GM18909 (cell line): ENCODE data around the gene MIEN1.
"Not testable (repeated sequence)": the region's sequence is repeated elsewhere in the genome, so short reads cannot be mapped to it uniquely, and the experiment has no call there.

Source experiments
- ATAC-seq: cut with Tn5 transposase; IDR thresholded peaks from one replicate; pipeline ENCODE4 v1.9.1; 2021; ENCODE audit warnings: mild to moderate bottlenecking; ENCODE audit not compliant: unreplicated experiment, poor library complexity

MIEN1 gene

GRCh38 chr17:39719563-39720355 lies 10.6 kb downstream of the MIEN1 start:
- ATAC-seq = no peak

- ATAC-seq = no peak
Measured at GRCh38 chr17:39717660-39718059, 12.7 kb downstream of the MIEN1 start.

- ATAC-seq = no peak
Measured at GRCh38 chr17:39716879-39717536, 13.3 kb downstream of the MIEN1 start.

DNA sequence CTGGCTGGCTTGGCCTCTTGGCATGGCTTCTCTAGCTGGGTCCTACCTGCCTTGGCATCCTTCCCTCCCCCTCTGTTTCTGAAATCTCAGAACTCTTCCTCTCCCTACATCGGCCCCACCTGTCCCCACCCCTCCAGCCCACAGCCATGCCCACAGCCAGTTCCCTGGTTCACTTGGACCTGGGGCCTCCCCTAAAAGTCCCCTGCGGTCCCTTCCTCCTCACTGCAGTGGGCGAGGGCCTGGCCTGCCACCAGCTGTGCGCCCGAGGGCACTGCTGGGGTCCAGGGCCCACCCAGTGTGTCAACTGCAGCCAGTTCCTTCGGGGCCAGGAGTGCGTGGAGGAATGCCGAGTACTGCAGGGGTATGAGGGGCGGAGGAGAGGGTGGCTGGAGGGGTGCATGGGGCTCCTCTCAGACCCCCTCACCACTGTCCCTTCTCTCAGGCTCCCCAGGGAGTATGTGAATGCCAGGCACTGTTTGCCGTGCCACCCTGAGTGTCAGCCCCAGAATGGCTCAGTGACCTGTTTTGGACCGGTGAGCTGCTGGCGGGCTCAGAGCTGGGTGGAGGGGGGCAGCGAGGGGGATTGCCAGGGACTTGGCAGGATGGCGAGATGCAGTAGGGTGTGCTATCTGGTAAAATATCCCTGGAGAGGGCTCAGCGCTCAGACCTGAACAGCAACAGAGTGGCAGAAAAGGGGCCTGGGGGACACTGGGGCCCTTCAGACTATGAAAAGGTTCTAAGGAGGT lies 14.1 kb downstream of the MIEN1 start:
- ATAC-seq = no peak

GRCh38 chr17:39715375-39716072 lies 14.8 kb downstream of the MIEN1 start:
- ATAC-seq = no peak

- ATAC-seq = no peak
Measured at GRCh38 chr17:39714234-39714633, 16.1 kb downstream of the MIEN1 start.

DNA sequence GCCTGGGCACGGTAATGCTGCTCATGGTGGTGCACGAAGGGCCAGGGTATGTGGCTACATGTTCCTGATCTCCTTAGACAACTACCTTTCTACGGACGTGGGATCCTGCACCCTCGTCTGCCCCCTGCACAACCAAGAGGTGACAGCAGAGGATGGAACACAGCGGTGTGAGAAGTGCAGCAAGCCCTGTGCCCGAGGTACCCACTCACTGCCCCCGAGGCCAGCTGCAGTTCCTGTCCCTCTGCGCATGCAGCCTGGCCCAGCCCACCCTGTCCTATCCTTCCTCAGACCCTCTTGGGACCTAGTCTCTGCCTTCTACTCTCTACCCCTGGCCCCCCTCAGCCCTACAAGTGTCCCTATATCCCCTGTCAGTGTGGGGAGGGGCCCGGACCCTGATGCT lies 18.5 kb downstream of the MIEN1 start:
- ATAC-seq = no peak

DNA sequence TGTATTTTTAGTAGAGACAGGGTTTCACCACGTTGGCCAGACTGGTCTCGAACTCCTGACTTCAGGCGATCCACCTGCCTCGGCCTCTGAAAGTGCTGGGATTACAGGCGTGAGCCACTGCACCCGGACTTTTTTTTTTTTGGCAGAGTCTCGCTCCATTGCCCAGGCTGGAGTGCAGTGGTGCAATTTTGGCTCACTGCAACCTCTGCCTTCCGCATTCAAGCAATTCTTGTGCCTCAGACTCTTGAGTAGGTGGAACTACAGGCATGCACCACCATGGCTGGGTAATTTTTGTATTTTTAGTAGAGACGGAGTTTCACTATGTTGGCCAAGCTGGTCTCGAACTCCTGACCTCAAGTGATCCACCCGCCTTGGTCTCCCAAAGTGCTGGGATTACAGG lies 19.3 kb downstream of the MIEN1 start:
- ATAC-seq = not testable (repeated sequence)

DNA sequence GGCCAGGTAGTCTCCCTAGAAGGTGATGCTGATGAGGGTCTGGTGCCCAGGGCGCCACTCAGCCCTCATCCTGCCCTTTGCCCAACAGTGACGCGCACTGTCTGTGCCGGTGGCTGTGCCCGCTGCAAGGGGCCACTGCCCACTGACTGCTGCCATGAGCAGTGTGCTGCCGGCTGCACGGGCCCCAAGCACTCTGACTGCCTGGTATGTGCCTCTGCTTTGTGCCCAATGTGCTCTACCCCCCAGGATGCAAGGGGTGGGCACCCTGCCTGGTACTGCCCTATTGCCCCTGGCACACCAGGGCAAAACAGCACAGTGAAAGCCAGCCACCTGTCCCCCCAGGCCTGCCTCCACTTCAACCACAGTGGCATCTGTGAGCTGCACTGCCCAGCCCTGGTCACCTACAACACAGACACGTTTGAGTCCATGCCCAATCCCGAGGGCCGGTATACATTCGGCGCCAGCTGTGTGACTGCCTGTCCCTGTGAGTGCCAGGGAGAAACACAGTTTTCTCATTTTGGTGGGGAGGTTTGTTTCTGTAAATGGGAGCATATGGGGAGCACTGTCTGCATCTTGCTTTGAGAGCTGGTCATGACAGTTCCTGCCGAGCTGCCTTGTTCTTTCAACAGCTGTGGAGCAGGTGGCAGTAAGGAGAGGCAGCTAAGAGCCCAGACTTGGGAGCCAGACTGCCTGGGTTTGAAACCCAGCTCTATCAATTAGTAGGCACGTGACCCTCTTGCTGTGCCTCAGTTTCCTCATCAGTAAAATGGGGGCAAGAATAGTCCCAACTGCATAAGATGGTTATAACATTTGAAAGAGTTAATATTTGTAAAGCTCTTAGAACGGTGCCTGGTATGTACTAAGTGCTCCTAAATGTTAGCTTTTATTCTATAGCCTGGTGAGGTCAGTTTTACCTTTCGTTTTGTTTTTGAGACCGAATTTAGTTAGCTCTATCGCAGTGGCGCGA lies 20.1 kb downstream of the MIEN1 start:
- ATAC-seq = no peak

DNA sequence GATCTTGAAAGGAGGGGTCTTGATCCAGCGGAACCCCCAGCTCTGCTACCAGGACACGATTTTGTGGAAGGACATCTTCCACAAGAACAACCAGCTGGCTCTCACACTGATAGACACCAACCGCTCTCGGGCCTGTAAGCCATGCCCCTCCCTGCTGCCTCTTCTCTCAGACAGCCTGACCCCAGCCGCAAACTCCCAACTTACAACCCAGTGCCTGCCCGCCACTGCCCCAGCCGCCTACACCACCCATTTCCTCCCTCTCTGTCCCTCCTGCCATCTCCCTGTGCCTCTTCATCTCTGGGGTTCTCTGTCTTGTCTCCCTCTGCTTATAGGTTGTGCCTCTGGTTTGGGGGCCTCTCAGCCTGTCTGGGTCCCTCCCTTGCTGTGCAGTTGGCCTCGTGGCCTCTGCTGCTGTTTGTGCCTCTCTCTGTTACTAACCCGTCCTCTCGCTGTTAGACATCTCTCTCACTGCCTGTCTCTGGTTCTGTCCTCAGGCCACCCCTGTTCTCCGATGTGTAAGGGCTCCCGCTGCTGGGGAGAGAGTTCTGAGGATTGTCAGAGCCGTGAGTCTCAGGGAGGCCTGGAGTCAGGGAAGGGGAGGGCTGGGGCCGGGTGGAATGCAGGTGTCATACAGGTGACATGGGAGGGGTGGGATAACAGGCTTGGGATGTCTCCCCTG lies 20.9 kb downstream of the MIEN1 start:
- no peak for ATAC-seq

GRCh38 chr17:39706921-39707337 lies 23.4 kb downstream of the MIEN1 start:
- ATAC-seq = no peak

DNA sequence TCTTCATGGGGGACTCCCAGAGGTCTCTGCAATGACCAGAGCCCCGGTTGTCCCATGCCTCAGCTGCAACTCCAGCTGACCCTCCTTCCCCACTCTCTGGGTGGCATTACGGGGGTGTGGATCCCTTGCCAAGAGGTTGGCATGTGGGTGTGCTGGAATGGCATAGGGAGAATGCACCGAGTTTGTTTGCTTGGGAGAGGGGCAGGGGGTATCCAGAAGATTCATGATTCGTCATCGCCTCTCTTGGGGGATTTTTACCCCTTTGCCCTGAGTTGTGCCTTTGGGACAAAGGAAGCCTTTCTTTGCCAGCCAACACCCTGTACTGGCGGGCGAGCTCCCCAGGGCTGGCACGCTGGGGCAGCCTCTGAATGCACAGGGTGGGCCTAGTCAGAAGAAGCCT lies 23.9 kb downstream of the MIEN1 start:
- ATAC-seq = no peak

- ATAC-seq = no peak
Measured at GRCh38 chr17:39705786-39706348, 24.5 kb downstream of the MIEN1 start.

DNA sequence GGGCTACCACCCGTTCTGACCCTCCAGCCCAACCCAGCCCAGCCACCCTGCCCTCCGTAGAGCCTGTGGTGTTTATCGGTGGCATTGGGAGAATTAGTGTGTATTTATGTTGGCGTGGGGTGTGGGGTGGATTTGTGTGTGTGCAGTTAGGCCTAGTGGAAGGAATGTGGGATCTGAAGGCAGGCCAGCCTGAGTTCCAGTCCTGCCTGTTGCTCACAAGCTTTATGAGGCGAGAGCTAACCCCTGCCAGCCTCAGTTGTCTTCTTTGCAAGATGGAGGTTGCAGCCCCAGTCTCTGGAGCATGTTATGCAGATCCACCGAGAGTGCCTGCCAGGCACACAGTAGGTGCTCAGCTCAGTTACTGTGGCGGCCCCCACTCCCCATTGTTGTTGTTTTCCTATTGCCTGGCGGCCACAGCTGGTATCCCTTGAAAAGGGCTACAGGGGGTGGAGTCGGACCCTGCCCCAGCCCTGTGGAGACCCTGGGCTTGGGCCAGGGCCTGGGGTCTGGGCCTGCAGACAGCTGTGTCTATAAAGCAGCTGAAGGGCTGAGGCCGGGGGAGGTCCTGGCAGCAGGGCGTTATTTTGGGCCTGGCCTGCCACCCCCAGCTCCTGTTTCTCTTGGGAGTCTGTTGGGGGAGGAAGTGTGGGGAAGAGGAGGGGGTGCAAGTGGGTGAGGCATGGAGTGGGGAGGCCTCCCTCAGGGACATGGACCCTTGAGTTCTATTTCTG lies 25.3 kb downstream of the MIEN1 start:
- ATAC-seq = no peak

GRCh38 chr17:39703913-39704312 lies 26.4 kb downstream of the MIEN1 start:
- ATAC-seq = no peak

- no peak for ATAC-seq
Measured at GRCh38 chr17:39702901-39703893, 27.1 kb downstream of the MIEN1 start.
